BLaER1 (cell line): ENCODE results near the gene MPP2.
"Not testable (repeated sequence)": the region's sequence is repeated elsewhere in the genome, so short reads cannot be mapped to it uniquely, and the experiment has no call there.

Experiments used
- H3K27ac ChIP-seq: shearing (Covaris generic); formaldehyde crosslinking; 2 replicates; pipeline ENCODE4 v1.8.1; 2022
- H3K27me3 ChIP-seq: shearing (Covaris generic); formaldehyde crosslinking; 2 replicates; pipeline ENCODE4 v1.8.1; 2022
- H3K36me3 ChIP-seq: shearing (Covaris generic); formaldehyde crosslinking; 2 replicates; pipeline ENCODE4 v1.8.1; 2022
- H3K4me1 ChIP-seq: shearing (Covaris generic); formaldehyde crosslinking; 2 replicates; pipeline ENCODE4 v1.8.1; 2022
- H3K4me2 ChIP-seq: shearing (Covaris generic); formaldehyde crosslinking; 2 replicates; pipeline ENCODE4 v1.8.1; 2022
- H3K4me3 ChIP-seq: shearing (Covaris generic); formaldehyde crosslinking; 2 replicates; pipeline ENCODE4 v1.8.1; 2022
- H3K9ac ChIP-seq: shearing (Covaris generic); formaldehyde crosslinking; 2 replicates; pipeline ENCODE4 v1.8.1; 2022
- H3K9me3 ChIP-seq: shearing (Covaris generic); formaldehyde crosslinking; 2 replicates; pipeline ENCODE4 v1.8.1; 2022
- H4K20me1 ChIP-seq: shearing (Covaris generic); formaldehyde crosslinking; 2 replicates; pipeline ENCODE4 v1.8.1; 2022
- Cebpa-rat ChIP-seq: shearing (Covaris generic); IDR thresholded peaks from 2 replicates; pipeline ENCODE4 v1.8.1; 2022

MPP2 gene

DNA sequence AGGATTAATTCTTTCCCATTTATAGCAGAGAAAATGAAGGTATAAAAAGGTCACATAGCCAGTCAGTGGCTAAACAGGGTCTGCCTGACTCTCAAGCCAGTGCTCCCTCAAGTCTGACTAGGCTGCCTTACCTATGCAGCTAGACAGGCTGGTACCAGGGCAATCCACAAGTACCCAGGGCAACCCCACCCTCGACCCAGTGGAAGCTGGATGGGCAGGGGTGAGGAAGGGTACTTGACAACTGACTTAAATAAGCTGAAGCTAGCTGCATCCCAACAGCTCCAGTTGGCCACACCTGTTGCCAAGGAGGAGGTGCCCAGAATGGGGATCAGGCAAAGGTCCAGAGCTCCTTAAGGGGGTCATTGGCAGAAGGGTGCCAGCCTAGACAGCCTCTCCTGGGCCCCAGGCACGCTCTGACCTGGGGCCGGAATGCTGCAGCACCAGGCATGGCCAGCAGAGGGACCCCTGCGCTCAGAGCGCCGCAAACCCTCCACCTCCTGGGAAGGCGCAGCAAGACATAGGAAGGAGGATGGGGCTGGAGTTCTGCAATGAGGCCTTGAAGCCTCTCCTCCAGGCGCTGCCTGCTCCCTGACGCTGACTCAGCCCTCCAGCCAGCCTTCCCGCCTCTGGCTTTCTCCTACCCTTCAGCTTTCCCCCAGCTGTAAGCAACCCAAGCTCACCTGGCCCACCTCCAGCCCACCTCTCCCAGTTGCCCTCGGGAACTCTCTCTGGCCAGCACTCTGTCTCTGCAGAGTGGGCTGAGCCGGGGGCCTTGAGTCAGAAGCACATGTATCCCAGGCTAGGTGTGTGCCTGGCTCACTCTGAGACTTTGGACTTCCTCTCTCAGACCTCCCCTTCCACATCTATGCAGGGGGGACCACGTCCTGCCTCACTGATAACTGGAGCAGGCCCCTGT is 28.8 kb downstream of the MPP2 start:
- Histone ChIP-seq H3K9me3 (no peaks in the 10 kb centered on the region), H3K27me3 (no peaks in the 10 kb centered on the region), H4K20me1 (no peaks in the 10 kb centered on the region), H3K4me3 (no peak overlapping the region), H3K27ac (no peak overlapping the region), H3K36me3 (no peaks in the 10 kb centered on the region), H3K4me2 (no peak overlapping the region), H3K4me1 (no peaks in the 10 kb centered on the region), H3K9ac (no peak overlapping the region)
- no peak for TF ChIP-seq Cebpa-rat

- no peaks in the 10 kb centered on the region for H3K27me3 ChIP-seq
- no peaks in the 10 kb centered on the region for H3K36me3 ChIP-seq
- TF ChIP-seq Cebpa-rat, result no peak
- H3K9me3 ChIP-seq, result no peaks in the 10 kb centered on the region
- H3K4me3 ChIP-seq, result no peak overlapping the region
- H3K4me2 ChIP-seq, result no peak overlapping the region
- H3K27ac ChIP-seq, result no peak overlapping the region
- H4K20me1 ChIP-seq, result no peaks in the 10 kb centered on the region
- no peaks in the 10 kb centered on the region for H3K4me1 ChIP-seq
- H3K9ac ChIP-seq, result no peak overlapping the region
Measured at GRCh38 chr17:43877451-43878155, 29.7 kb downstream of the MPP2 start.

- Histone ChIP-seq H3K4me1 (no peaks in the 10 kb centered on the region), H3K27ac (no peak overlapping the region), H3K36me3 (no peaks in the 10 kb centered on the region), H3K9me3 (no peaks in the 10 kb centered on the region), H3K4me3 (no peak overlapping the region), H3K9ac (no peak overlapping the region), H3K4me2 (no peak overlapping the region), H3K27me3 (no peaks in the 10 kb centered on the region), H4K20me1 (no peaks in the 10 kb centered on the region)
- TF ChIP-seq Cebpa-rat, result no peak
Measured at GRCh38 chr17:43877031-43877430, 30.3 kb downstream of the MPP2 start.

GRCh38 chr17:43875476-43876147 is 31.7 kb downstream of the MPP2 start:
- Histone ChIP-seq H3K27me3 (no peaks in the 10 kb centered on the region), H3K4me1 (no peaks in the 10 kb centered on the region), H3K4me2 (no peak overlapping the region), H4K20me1 (no peaks in the 10 kb centered on the region), H3K4me3 (no peak overlapping the region), H3K9ac (no peak overlapping the region), H3K9me3 (no peaks in the 10 kb centered on the region), H3K27ac (no peak overlapping the region), H3K36me3 (no peaks in the 10 kb centered on the region)
- no peak for TF ChIP-seq Cebpa-rat

GRCh38 chr17:43874293-43874692 is 33.0 kb downstream of the MPP2 start:
- no peaks in the 10 kb centered on the region for H3K36me3 ChIP-seq
- no peaks in the 10 kb centered on the region for H3K27me3 ChIP-seq
- no peaks in the 10 kb centered on the region for H3K9me3 ChIP-seq
- no peak overlapping the region for H3K4me2 ChIP-seq
- H4K20me1 ChIP-seq, result no peaks in the 10 kb centered on the region
- no peak overlapping the region for H3K9ac ChIP-seq
- no peaks in the 10 kb centered on the region for H3K4me1 ChIP-seq
- H3K4me3 ChIP-seq, result no peak overlapping the region
- H3K27ac ChIP-seq, result no peak overlapping the region
- TF ChIP-seq Cebpa-rat, result no peak

GRCh38 chr17:43873815-43874214 is 33.5 kb downstream of the MPP2 start:
- no peaks in the 10 kb centered on the region for H3K4me1 ChIP-seq
- no peaks in the 10 kb centered on the region for H3K27me3 ChIP-seq
- no peak overlapping the region for H3K9ac ChIP-seq
- no peak overlapping the region for H3K27ac ChIP-seq
- H3K4me3 ChIP-seq, result no peak overlapping the region
- no peaks in the 10 kb centered on the region for H4K20me1 ChIP-seq
- H3K36me3 ChIP-seq, result no peaks in the 10 kb centered on the region
- no peak overlapping the region for H3K4me2 ChIP-seq
- TF ChIP-seq Cebpa-rat, result no peak
- H3K9me3 ChIP-seq, result peaks cover 1% of the 10 kb centered on the region

GRCh38 chr17:43873091-43873490 is 34.2 kb downstream of the MPP2 start:
- TF ChIP-seq Cebpa-rat, result no peak
- Histone ChIP-seq H3K27ac (no peak overlapping the region), H4K20me1 (no peaks in the 10 kb centered on the region), H3K4me2 (no peak overlapping the region), H3K9ac (no peak overlapping the region), H3K36me3 (no peaks in the 10 kb centered on the region), H3K27me3 (no peaks in the 10 kb centered on the region), H3K4me1 (no peaks in the 10 kb centered on the region), H3K4me3 (no peak overlapping the region), H3K9me3 (peaks cover 8% of the 10 kb centered on the region)

DNA sequence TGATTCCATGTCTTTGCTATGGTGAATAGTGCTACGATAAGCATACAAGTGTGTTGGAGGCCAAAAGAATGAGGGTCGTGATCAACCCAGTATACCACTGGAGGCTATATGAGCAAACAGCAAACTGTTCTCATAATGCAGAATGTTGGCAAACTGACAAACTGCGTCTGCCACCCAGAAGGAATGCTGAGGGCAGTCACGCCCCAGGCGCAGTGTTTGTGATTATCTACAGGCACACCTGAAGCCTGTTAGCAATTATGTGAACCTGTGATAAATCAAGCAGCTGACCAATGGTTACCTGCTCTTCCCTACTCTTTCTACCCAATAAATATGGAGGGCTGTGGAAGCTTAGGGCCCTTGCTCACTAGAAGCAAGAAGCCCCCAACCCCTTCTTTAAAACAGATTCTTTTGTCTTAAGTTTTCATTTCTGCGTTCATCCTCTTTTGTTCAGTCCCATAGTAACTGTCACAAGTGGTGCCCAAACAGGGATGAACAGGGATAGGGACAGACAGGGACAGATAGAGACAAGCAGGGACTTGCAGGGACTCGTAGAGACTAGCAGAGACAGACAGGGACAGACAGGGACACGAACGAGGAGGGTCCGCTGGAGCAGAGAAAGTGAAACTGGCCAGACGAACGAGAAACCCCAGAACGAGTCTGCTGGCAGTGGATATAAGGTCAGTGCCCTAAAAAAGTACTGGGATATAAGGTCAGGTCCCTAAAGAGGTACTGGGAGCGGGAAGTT is 35.2 kb downstream of the MPP2 start:
- H3K4me1 ChIP-seq, result no peaks in the 10 kb centered on the region
- no peak overlapping the region for H3K4me2 ChIP-seq
- H3K4me3 ChIP-seq, result no peak overlapping the region
- H3K9ac ChIP-seq, result no peak overlapping the region
- H3K9me3 ChIP-seq, result peaks cover 8% of the 10 kb centered on the region
- H3K27ac ChIP-seq, result no peak overlapping the region
- no peaks in the 10 kb centered on the region for H3K27me3 ChIP-seq
- no peak for TF ChIP-seq Cebpa-rat
- no peaks in the 10 kb centered on the region for H4K20me1 ChIP-seq
- no peaks in the 10 kb centered on the region for H3K36me3 ChIP-seq

DNA sequence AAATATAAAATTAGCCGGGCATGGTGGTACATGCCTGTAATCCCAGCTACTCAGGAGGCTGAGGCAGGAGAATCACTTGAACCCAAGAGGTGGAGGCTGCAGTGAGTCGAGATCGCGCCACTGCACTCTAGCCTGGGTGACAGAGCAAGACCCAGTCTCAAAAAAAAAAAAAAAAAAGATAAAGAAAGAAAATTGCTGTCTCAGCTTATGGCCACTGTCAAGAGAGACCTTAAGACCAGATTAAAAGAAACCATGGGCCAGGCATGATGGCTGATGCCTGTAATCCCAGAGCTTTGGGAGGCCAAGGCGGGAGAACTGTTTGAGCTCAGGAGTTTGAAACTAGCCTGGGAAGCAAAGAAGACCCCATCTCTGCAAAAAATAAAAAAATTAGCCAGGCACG is 38.3 kb downstream of the MPP2 start:
- not testable (repeated sequence) for H3K4me3 ChIP-seq, H3K36me3 ChIP-seq, H3K27ac ChIP-seq, H3K27me3 ChIP-seq, H3K4me1 ChIP-seq, H3K9ac ChIP-seq, H4K20me1 ChIP-seq, H3K4me2 ChIP-seq, H3K9me3 ChIP-seq
